Gastroesophageal sphincter (tissue), 3 donors: Measurements from ENCODE around the gene UBR1.

Experiments
- CTCF ChIP-seq, 4 experiments: fragments of 200-600 bp in 2 of 4; fragments of 450-650 bp in 2 of 4; sonication (generic) in 1 of 4; IDR thresholded peaks; one replicate each; pipeline ENCODE4 v1.5.1; 2017 to 2019; ENCODE audit warnings: antibody characterized with exemption in 4 of 4, mild to moderate bottlenecking in 2 of 4, moderate library complexity in 2 of 4
- POLR2A ChIP-seq, 2 donors: fragments of 450-650 bp; IDR thresholded peaks; one replicate each; pipeline ENCODE4 v1.6.1; 2017; ENCODE audit warnings: antibody characterized with exemption in 2 of 2, mild to moderate bottlenecking in 2 of 2, moderate library complexity in 1 of 2
- POLR2AphosphoS5 ChIP-seq: sonication (generic); formaldehyde crosslinking; IDR thresholded peaks from one replicate; pipeline ENCODE4 v1.6.1; 2017; ENCODE audit warnings: antibody characterized with exemption

- no peak for TF ChIP-seq POLR2AphosphoS5
- no peak for TF ChIP-seq CTCF (IDR thresholded peaks at IDR 0.05)
- no peak for TF ChIP-seq POLR2A (IDR thresholded peaks at IDR 0.05)
Observed at GRCh38 chr15:42996871-42997270, 109.0 kb downstream of the UBR1 start.
